Liver (tissue), 9 donors: ENCODE results near the gene CYP24A1. TPM values are rescaled to one million over a fixed set of nuclear protein-coding genes. Genes with fewer than 3 reads are reported as not detected.
A peak's percentile ranks its signal among the peaks of the same experiment; 100 is the strongest.

Experiments
- DNase-seq: peaks from one replicate; pipeline ENCODE4 v3.0.0-alpha.2; 2017; ENCODE audit warnings: low spot score
- H3K27ac ChIP-seq, 2 donors: one replicate each; pipeline ENCODE4 v1.7.0; 2013; ENCODE audit warnings: inconsistent platforms in 2 of 2, low read length in 2 of 2, control low read depth in 1 of 2, low read depth in 1 of 2, mild to moderate bottlenecking in 1 of 2
- H3K27me3 ChIP-seq, 4 donors: one replicate each; pipeline versions ENCODE4 v1.6.1 to v1.7.0; 2013; ENCODE audit warnings: low read length in 3 of 4, inconsistent platforms in 1 of 4, mild to moderate bottlenecking in 1 of 4, moderate library complexity in 1 of 4; ENCODE audit not compliant: control insufficient read depth in 4 of 4, insufficient read depth in 4 of 4
- H3K36me3 ChIP-seq, 4 donors: one replicate each; pipeline versions ENCODE4 v1.6.1 to v1.7.0; 2013; ENCODE audit warnings: low read length in 3 of 4, mild to moderate bottlenecking in 3 of 4, low read depth in 1 of 4, moderate library complexity in 1 of 4; ENCODE audit not compliant: control insufficient read depth in 4 of 4, insufficient read depth in 3 of 4
- H3K4me1 ChIP-seq, 4 donors: one replicate each; pipeline versions ENCODE4 v1.6.1 to v1.7.0; 2013; ENCODE audit warnings: low read length in 3 of 4, mild to moderate bottlenecking in 3 of 4, moderate library complexity in 1 of 4; ENCODE audit not compliant: control insufficient read depth in 4 of 4, insufficient read depth in 4 of 4
- H3K4me3 ChIP-seq, 3 donors: one replicate each; pipeline versions ENCODE4 v1.6.1 to v1.7.0; 2013; ENCODE audit warnings: low read length in 3 of 3, control low read depth in 1 of 3, low read depth in 1 of 3, mild to moderate bottlenecking in 1 of 3
- H3K9ac ChIP-seq, 2 donors: one replicate each; pipeline ENCODE4 v1.7.0; 2013; ENCODE audit warnings: low read length in 2 of 2, mild to moderate bottlenecking in 2 of 2, moderate library complexity in 2 of 2, control low read depth in 1 of 2, low read depth in 1 of 2
- H3K9me3 ChIP-seq, 4 donors: one replicate each; pipeline versions ENCODE4 v1.6.1 to v1.7.0; 2013; ENCODE audit warnings: low read length in 3 of 4; ENCODE audit not compliant: control insufficient read depth in 4 of 4
- ATF3 ChIP-seq: IDR thresholded peaks from 2 replicates; pipeline ENCODE4 v1.6.1; 2016; ENCODE audit warnings: antibody characterized with exemption
- EGR1 ChIP-seq, 2 donors: IDR thresholded peaks; 2 replicates each; pipeline ENCODE4 v1.6.1; 2016 to 2018; ENCODE audit warnings: antibody characterized with exemption in 2 of 2, low read depth in 2 of 2
- FOXA1 ChIP-seq: IDR thresholded peaks from 2 replicates; pipeline ENCODE4 v1.6.1; 2016; ENCODE audit warnings: antibody characterized with exemption
- FOXA2 ChIP-seq: IDR thresholded peaks from 2 replicates; pipeline ENCODE4 v1.6.1; 2016; ENCODE audit warnings: antibody characterized with exemption
- GABPA ChIP-seq, 2 donors: IDR thresholded peaks in 1 of 2; conservative IDR thresholded peaks in 1 of 2; 2 replicates each; pipeline ENCODE4 v1.6.1; 2016; ENCODE audit warnings: antibody characterized with exemption in 2 of 2, mild to moderate bottlenecking in 1 of 2, moderate library complexity in 1 of 2
- HNF4A ChIP-seq, 2 donors: conservative IDR thresholded peaks; 2 replicates each; pipeline ENCODE4 v1.6.1; 2016; ENCODE audit warnings: antibody characterized with exemption in 2 of 2, mild to moderate bottlenecking in 2 of 2
- HNF4G ChIP-seq: IDR thresholded peaks from 2 replicates; pipeline ENCODE4 v1.6.1; 2016; ENCODE audit warnings: antibody characterized with exemption
- JUND ChIP-seq, 2 donors: IDR thresholded peaks; 2 replicates each; pipeline ENCODE4 v1.6.1; 2016; ENCODE audit warnings: antibody characterized with exemption in 2 of 2
- MAX ChIP-seq: IDR thresholded peaks from 2 replicates; pipeline ENCODE4 v1.6.1; 2016; ENCODE audit warnings: antibody characterized with exemption
- NR2F2 ChIP-seq: IDR thresholded peaks from 2 replicates; pipeline ENCODE4 v1.6.1; 2016; ENCODE audit warnings: antibody characterized with exemption
- RAD21 ChIP-seq, 2 donors: IDR thresholded peaks; 2 replicates each; pipeline ENCODE4 v1.6.1; 2016; ENCODE audit warnings: antibody characterized with exemption in 2 of 2, mild to moderate bottlenecking in 2 of 2
- REST ChIP-seq: IDR thresholded peaks from 2 replicates; pipeline ENCODE4 v1.6.1; 2016; ENCODE audit warnings: antibody characterized with exemption, mild to moderate bottlenecking
- RXRA ChIP-seq, 2 donors: IDR thresholded peaks; 2 replicates each; pipeline ENCODE4 v1.6.1; 2017 to 2018; ENCODE audit warnings: antibody characterized with exemption in 2 of 2, mild to moderate bottlenecking in 1 of 2
- SP1 ChIP-seq: IDR thresholded peaks from 2 replicates; pipeline ENCODE4 v1.6.1; 2018; ENCODE audit warnings: antibody characterized with exemption, mild to moderate bottlenecking
- TAF1 ChIP-seq: conservative IDR thresholded peaks from 2 replicates; pipeline ENCODE4 v1.6.1; 2016; ENCODE audit warnings: antibody characterized with exemption, mild to moderate bottlenecking
- YY1 ChIP-seq: IDR thresholded peaks from 2 replicates; pipeline ENCODE4 v1.6.1; 2016; ENCODE audit warnings: antibody characterized with exemption, mild to moderate bottlenecking
- ZBTB33 ChIP-seq: IDR thresholded peaks from 2 replicates; pipeline ENCODE4 v1.6.1; 2016; ENCODE audit warnings: antibody characterized with exemption
- WGBS: extraction: QIAGEN DNeasy Blood & Tissue Kit; methylation state at CpG from one replicate; pipeline ENCODE4 v1.1.7; 2013; 5-methylcytosine and 5-hydroxymethylcytosine counted together
- polyA plus RNA-seq, 2 donors: library from polyadenylated mRNA; stranded (reverse) in 1 of 2; unstranded in 1 of 2; fragments of 200-250 nt in 1 of 2; fragments of >200 nt in 1 of 2; fragmentation: Nextera tagmentation in 1 of 2; extraction: Ambion mirVana in 1 of 2; gene quantifications; one replicate each; pipeline versions ENCODE4 v1.2.1 to v1.2.3, GENCODE V29; 2013 to 2015
- total RNA-seq, 2 donors: library from RNA; depleted of rRNA; stranded (reverse); fragments of >200 nt; gene quantifications; one replicate each; pipeline ENCODE4 v1.2.3, GENCODE V29; 2014
- donor health status: healthy.
- donor health status: healthy.
- donor health status: healthy.
- donor health status: healthy.
- donor health status: healthy.

The CYP24A1 gene
- total and polyA plus RNA-seq, 4 donors = not detected

- TF ChIP-seq ZBTB33 (peak; percentile 72), EGR1 (IDR thresholded peaks at IDR 0.05; ENCODE audit: low read depth in 2 of 2) (peak in 1 of 2 donors; percentile 54), HNF4A (conservative IDR thresholded peaks at IDR 0.05) (peak; percentile 44 to 76), MAX (peak; percentile 81), TAF1 (no peak)
Measured at GRCh38 chr20:54221353-54221752, 47.6 kb upstream of the CYP24A1 start (continued).

GRCh38 chr20:54220722-54221121 is 46.9 kb upstream of the CYP24A1 start:
- DNase-seq = no peak
- peak overlapping the region; percentile 41 to 81 for H3K27ac ChIP-seq
- no peaks in the 10 kb centered on the region for H3K9me3 ChIP-seq
- no peaks in the 10 kb centered on the region for H3K27me3 ChIP-seq
- H3K4me3 ChIP-seq = no peak overlapping the region
- peaks cover 0 to 5% (median 2%) of the 10 kb centered on the region in 4 donors for H3K36me3 ChIP-seq
- H3K9ac ChIP-seq = no peak overlapping the region
- peaks cover 5 to 14% (median 14%) of the 10 kb centered on the region in 4 donors for H3K4me1 ChIP-seq
- no peak for TF ChIP-seq TAF1
- TF ChIP-seq YY1 = no peak
- TF ChIP-seq MAX = no peak
- no peak for TF ChIP-seq FOXA1
- TF ChIP-seq HNF4A (conservative IDR thresholded peaks at IDR 0.05) = no peak
- no peak for TF ChIP-seq GABPA (IDR thresholded peaks at IDR 0.05 in 1 of 2, conservative IDR thresholded peaks at IDR 0.05 in 1 of 2)
- no peak for TF ChIP-seq RXRA (IDR thresholded peaks at IDR 0.05)
- TF ChIP-seq EGR1 (IDR thresholded peaks at IDR 0.05; ENCODE audit: low read depth in 2 of 2) = no peak
- no peak for TF ChIP-seq HNF4G
- no peak for TF ChIP-seq FOXA2
- TF ChIP-seq ATF3 = no peak
- no peak for TF ChIP-seq REST
- no peak for TF ChIP-seq RAD21 (IDR thresholded peaks at IDR 0.05)
- no peak for TF ChIP-seq SP1
- TF ChIP-seq JUND (IDR thresholded peaks at IDR 0.05) = no peak
- no peak for TF ChIP-seq NR2F2
- no peak for TF ChIP-seq ZBTB33
- WGBS = 88% methylated on average over 6 of the region's 6 CpGs
